Stimulated activated CD8-positive, alpha-beta memory T cell treated with anti-CD3 and anti-CD28 coated beads, Interleukin-7, amount 100 ng/mL, for 24 hours (primary cell): ENCODE measurements around the gene ATF5.
A peak's percentile ranks its signal among the peaks of the same experiment; 100 is the strongest.

Experiments used
- DNase-seq: peaks from one replicate; pipeline ENCODE4 v3.0.0-alpha.2; 2020; ENCODE audit warnings: low read depth

ATF5 gene

GRCh38 chr19:49929121-49929610 lies at the start of gene ATF5, which contains the start of gene NUP62:
ATF5 (plus strand) TSS chr19:49929205; CDS start chr19:49930851, 1,646 bp downstream.
NUP62 (minus strand) TSS chr19:49929504; CDS start chr19:49909807, 19,697 bp downstream.
- DNase-seq = peak; percentile 89

GRCh38 chr19:49879243-49879963 lies 49.6 kb upstream of the ATF5 start:
- DNase-seq = no peak

GRCh38 chr19:49880162-49880869 lies 48.7 kb upstream of the ATF5 start:
- no peak for DNase-seq

GRCh38 chr19:49881186-49881585 lies 47.8 kb upstream of the ATF5 start:
- DNase-seq = no peak

GRCh38 chr19:49881672-49882394 lies 47.2 kb upstream of the ATF5 start:
- DNase-seq = no peak

- DNase-seq = no peak
These were observed 46.4 kb upstream of the ATF5 start for GRCh38 chr19:49882643-49883042.

- DNase-seq = no peak
These were observed 45.9 kb upstream of the ATF5 start for GRCh38 chr19:49883094-49883493.

- DNase-seq = no peak
These were observed 44.9 kb upstream of the ATF5 start for GRCh38 chr19:49884109-49884508.

- DNase-seq = no peak
These were observed 44.2 kb upstream of the ATF5 start for GRCh38 chr19:49884760-49885159.

- DNase-seq = no peak
These were observed 41.9 kb upstream of the ATF5 start for GRCh38 chr19:49887037-49887664.

GRCh38 chr19:49887665-49888509 lies 41.1 kb upstream of the ATF5 start:
- DNase-seq = no peak

- DNase-seq = no peak
These were observed 40.5 kb upstream of the ATF5 start for GRCh38 chr19:49888510-49888824.

- no peak for DNase-seq
These were observed 39.8 kb upstream of the ATF5 start for GRCh38 chr19:49889038-49889686.

GRCh38 chr19:49889687-49890348 lies 39.2 kb upstream of the ATF5 start:
- DNase-seq = peak; percentile 45

- DNase-seq = peak; percentile 37
These were observed 38.4 kb upstream of the ATF5 start for GRCh38 chr19:49890349-49891311.

GRCh38 chr19:49891393-49891792 lies 37.6 kb upstream of the ATF5 start:
- DNase-seq = no peak

GRCh38 chr19:49892716-49893115 lies 36.3 kb upstream of the ATF5 start:
- DNase-seq = no peak

GRCh38 chr19:49894011-49894664 lies 34.9 kb upstream of the ATF5 start:
- DNase-seq = no peak
